ENCODE measurements around the gene B4GALNT2. TPM values are rescaled to one million over a fixed set of nuclear protein-coding genes. Genes with fewer than 3 reads are reported as not detected.
"Not testable (repeated sequence)": the region's sequence is repeated elsewhere in the genome, so short reads cannot be mapped to it uniquely, and the experiment has no call there.

Gene B4GALNT2
- total RNA-seq, 1 donor from 2014 or later, result 0.07 TPM

DNA sequence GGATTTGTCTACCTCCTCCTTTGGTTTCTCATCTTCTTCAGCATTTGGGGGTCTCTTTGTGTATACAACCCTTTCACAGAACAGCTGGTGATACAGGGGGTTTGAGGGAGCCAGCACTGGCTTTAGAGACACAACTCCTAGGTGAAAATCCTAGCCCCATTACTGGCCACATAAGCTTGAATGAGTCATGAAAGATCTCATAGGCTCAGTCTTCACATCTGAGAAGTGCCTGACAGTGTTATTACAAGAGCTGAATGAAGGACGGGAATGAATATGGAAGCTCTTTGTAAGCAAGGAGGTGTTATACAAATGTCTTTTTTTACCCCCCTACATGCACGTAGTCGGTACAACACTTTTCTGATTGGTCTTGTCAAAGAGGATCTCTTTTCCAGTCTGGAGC is 1.7 kb upstream of the B4GALNT2 start:
- Mint-ChIP-seq H3K36me3 (ENCODE audit: insufficient read depth) (peaks cover 17% of the 10 kb centered on the region), H3K27me3 (peaks cover 52% of the 10 kb centered on the region), H3K4me1 (ENCODE audit: low read depth) (peaks cover 7% of the 10 kb centered on the region), H3K4me3 (ENCODE audit: low read depth) (no peak overlapping the region), H3K27ac (no peak overlapping the region), H3K9me3 (ENCODE audit: low read depth) (peaks cover 25% of the 10 kb centered on the region)
- no peak for DNase-seq (ENCODE audit: low spot score, unreplicated experiment)
- TF ChIP-seq, protein P1, sequence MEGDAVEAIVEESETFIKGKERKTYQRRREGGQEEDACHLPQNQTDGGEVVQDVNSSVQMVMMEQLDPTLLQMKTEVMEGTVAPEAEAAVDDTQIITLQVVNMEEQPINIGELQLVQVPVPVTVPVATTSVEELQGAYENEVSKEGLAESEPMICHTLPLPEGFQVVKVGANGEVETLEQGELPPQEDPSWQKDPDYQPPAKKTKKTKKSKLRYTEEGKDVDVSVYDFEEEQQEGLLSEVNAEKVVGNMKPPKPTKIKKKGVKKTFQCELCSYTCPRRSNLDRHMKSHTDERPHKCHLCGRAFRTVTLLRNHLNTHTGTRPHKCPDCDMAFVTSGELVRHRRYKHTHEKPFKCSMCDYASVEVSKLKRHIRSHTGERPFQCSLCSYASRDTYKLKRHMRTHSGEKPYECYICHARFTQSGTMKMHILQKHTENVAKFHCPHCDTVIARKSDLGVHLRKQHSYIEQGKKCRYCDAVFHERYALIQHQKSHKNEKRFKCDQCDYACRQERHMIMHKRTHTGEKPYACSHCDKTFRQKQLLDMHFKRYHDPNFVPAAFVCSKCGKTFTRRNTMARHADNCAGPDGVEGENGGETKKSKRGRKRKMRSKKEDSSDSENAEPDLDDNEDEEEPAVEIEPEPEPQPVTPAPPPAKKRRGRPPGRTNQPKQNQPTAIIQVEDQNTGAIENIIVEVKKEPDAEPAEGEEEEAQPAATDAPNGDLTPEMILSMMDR (IDR thresholded peaks at IDR 0.05; ENCODE audit: unreplicated experiment), result no peak

DNA sequence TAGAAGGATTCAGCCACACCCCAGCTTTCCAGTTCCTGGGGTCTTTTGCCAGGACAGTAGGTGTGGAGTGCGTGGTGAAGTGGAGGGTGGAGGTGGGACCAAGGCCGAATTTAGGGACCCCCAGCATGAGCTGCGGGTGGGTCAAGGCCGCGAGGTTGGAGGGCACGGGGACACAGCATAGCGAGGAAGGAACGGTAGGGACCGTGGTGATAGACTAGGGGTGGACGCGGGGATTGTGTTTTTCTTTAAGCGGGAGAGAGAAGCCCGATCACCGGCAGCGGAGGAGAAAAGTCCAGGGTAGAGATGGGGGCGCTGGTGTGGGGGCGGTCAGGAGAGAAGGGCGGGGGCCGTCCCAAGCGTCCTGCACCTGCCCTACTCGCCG is 261 bp upstream of the B4GALNT2 start:
- Mint-ChIP-seq H3K4me3 (ENCODE audit: low read depth) (peak overlapping the region; percentile 70), H3K4me1 (ENCODE audit: low read depth) (peaks cover 2% of the 10 kb centered on the region), H3K9me3 (ENCODE audit: low read depth) (peaks cover 25% of the 10 kb centered on the region), H3K36me3 (ENCODE audit: insufficient read depth) (peaks cover 17% of the 10 kb centered on the region), H3K27me3 (peaks cover 52% of the 10 kb centered on the region), H3K27ac (peak overlapping the region; percentile 82)
- TF ChIP-seq, protein P1 (IDR thresholded peaks at IDR 0.05; ENCODE audit: unreplicated experiment), result no peak
- no peak for DNase-seq (ENCODE audit: low spot score, unreplicated experiment)

DNA sequence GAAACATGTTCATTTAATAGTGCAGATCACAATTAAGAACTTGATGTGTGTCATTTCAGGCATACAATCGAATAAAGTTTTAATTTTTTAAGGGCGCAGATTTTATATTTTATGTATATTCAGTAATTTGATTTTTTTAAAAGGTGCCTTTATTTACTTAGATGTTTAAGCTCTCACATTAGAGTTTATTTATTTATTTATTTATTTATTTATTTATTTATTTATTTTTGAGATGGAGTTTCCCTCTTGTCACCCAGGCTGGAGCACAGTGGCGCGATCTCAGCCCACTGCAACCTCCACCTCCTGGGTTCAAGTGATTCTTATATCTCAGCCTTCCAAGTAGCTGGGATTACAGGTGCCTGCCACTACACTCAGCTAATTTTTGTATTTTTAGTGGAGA is 3.8 kb downstream of the B4GALNT2 start:
- no peak overlapping the region for H3K4me3 Mint-ChIP-seq (ENCODE audit: low read depth)
- H3K9me3 Mint-ChIP-seq (ENCODE audit: low read depth), result no peaks in the 10 kb centered on the region
- TF ChIP-seq, protein P1 (IDR thresholded peaks at IDR 0.05; ENCODE audit: unreplicated experiment), result no peak
- no peak overlapping the region for H3K27ac Mint-ChIP-seq
- no peak for DNase-seq (ENCODE audit: low spot score, unreplicated experiment)
- H3K4me1 Mint-ChIP-seq (ENCODE audit: low read depth), result peaks cover 2% of the 10 kb centered on the region
- peaks cover 42% of the 10 kb centered on the region for H3K27me3 Mint-ChIP-seq
- H3K36me3 Mint-ChIP-seq (ENCODE audit: insufficient read depth), result no peaks in the 10 kb centered on the region

DNA sequence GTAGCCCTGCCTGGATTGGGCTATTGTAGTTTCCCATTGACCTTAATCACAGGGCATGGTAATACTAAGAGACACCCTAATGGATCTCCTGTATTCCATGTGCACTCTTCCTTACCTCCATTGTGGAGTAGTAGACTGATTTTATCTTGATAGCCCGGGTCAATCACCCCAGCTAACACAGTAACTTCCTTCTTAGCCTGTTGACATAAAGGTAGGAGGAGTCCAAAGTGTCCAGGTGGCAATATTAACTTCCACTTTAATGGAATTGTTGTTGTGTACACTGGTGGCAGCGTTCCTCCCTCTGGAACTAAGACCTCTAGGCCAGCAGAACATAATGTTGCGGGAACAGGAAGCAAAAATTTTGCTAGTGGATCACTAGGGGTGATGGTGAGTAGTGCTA is 13.1 kb downstream of the B4GALNT2 start:
- H3K9me3 Mint-ChIP-seq (ENCODE audit: low read depth); DNase-seq (ENCODE audit: low spot score, unreplicated experiment); H3K27ac Mint-ChIP-seq; H3K4me1 Mint-ChIP-seq (ENCODE audit: low read depth); H3K36me3 Mint-ChIP-seq (ENCODE audit: insufficient read depth); H3K4me3 Mint-ChIP-seq (ENCODE audit: low read depth): not testable (repeated sequence)
- peaks cover 13% of the 10 kb centered on the region for H3K27me3 Mint-ChIP-seq

DNA sequence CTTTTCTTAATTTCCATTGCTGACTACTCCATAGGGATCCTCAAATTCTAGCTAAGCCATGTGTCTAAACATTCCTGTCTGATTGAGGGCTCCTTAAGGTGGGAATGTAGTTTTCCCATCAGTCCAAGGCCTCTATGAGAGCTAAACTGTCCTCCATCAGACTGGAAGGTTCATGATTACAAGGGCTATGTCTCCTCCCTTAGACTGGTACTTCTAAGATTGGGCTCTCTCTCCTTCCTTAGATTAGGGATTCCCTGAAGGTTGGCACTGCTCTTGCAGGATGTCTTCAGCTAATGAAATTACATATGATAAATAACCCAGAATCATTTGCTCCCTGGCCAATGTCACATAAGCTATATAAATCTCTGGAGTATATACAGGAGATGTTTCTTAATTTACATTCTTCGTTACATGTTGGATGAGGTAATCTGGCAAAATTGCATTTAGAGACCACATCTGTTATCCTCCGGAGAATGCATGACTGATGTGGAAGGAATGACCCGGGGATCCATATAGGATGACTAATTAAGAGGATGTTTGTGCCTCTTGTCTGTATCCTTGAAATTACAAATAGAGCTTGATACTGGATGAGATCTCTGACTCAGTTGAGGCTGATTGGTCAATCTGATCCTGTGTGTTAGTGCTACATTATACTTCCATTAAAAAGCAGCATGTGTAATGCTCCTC is 14.2 kb downstream of the B4GALNT2 start:
- H3K4me1 Mint-ChIP-seq (ENCODE audit: low read depth), result peaks cover 4% of the 10 kb centered on the region
- H3K36me3 Mint-ChIP-seq (ENCODE audit: insufficient read depth), result no peaks in the 10 kb centered on the region
- DNase-seq (ENCODE audit: low spot score, unreplicated experiment), result no peak
- no peaks in the 10 kb centered on the region for H3K9me3 Mint-ChIP-seq (ENCODE audit: low read depth)
- H3K27me3 Mint-ChIP-seq, result peaks cover 6% of the 10 kb centered on the region
- TF ChIP-seq, protein P1 (IDR thresholded peaks at IDR 0.05; ENCODE audit: unreplicated experiment), result no peak
- no peak overlapping the region for H3K27ac Mint-ChIP-seq
- no peak overlapping the region for H3K4me3 Mint-ChIP-seq (ENCODE audit: low read depth)

DNA sequence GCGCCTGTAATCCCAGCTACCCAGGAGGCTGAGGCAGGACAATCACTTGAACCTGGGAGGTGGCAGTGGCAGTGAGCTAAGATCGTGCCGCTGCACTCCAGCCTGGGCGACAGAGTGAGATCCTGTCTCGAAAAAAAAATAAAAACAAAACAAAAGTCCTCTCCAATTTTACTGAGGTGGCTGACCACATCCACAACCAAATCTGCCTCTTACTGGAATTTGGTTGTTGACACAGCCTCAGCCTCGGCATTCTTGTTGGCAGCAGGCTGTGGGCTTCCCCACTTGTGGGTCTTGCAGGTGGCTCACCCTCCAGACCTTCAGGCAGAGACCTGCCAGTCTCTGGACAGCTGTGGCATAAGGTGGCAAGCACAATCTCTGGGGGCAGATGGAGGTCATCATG is 15.6 kb downstream of the B4GALNT2 start:
- H3K36me3 Mint-ChIP-seq (ENCODE audit: insufficient read depth), result no peaks in the 10 kb centered on the region

More for the DNA sequence above, 15.6 kb downstream of the B4GALNT2 start:
- no peaks in the 10 kb centered on the region for H3K9me3 Mint-ChIP-seq (ENCODE audit: low read depth)
- H3K27ac Mint-ChIP-seq, result no peak overlapping the region
- no peak for DNase-seq (ENCODE audit: low spot score, unreplicated experiment)
- TF ChIP-seq, protein P1 (IDR thresholded peaks at IDR 0.05; ENCODE audit: unreplicated experiment), result no peak
- peaks cover 4% of the 10 kb centered on the region for H3K4me1 Mint-ChIP-seq (ENCODE audit: low read depth)
- no peak overlapping the region for H3K4me3 Mint-ChIP-seq (ENCODE audit: low read depth)
- H3K27me3 Mint-ChIP-seq, result no peaks in the 10 kb centered on the region

Measured in progenitor cell of endocrine pancreas (in vitro differentiated cells).